Left lung (tissue), 10 donors: ENCODE measurements around the gene HNF1A. TPM values are rescaled to one million over a fixed set of nuclear protein-coding genes. Genes with fewer than 3 reads are reported as not detected.
A peak's percentile ranks its signal among the peaks of the same experiment; 100 is the strongest.

Experiments
- ATAC-seq: fragments of 200-7000 bp; cut with Tn5 transposase; one replicate; pipeline ENCODE4 v1.9.1; 2020; ENCODE audit warnings: moderate library complexity
- DNase-seq, 4 donors: peaks; one replicate each; pipeline ENCODE4 v3.0.0-alpha.2; 2013 to 2020
- H3K27ac ChIP-seq, 2 donors: fragments of 200-600 bp; sonication (generic) in 1 of 2; one replicate each; pipeline versions ENCODE4 v1.5.0 to v1.8.0; 2020 to 2021
- H3K27me3 ChIP-seq, 2 donors: fragments of 200-600 bp; sonication (generic) in 1 of 2; one replicate each; pipeline versions ENCODE4 v1.5.0 to v1.8.0; 2020 to 2021
- H3K36me3 ChIP-seq, 2 donors: fragments of 200-600 bp; sonication (generic) in 1 of 2; one replicate each; pipeline versions ENCODE4 v1.5.0 to v1.8.0; 2020 to 2021
- H3K4me1 ChIP-seq, 2 donors: fragments of 200-600 bp; one replicate each; pipeline ENCODE4 v1.8.0; 2021
- H3K4me3 ChIP-seq, 2 donors: fragments of 200-600 bp; sonication (generic) in 1 of 2; one replicate each; pipeline versions ENCODE4 v1.5.0 to v1.8.0; 2020 to 2021; ENCODE audit warnings: mild to moderate bottlenecking in 1 of 2
- H3K9me3 ChIP-seq, 2 donors: fragments of 200-600 bp; sonication (generic) in 1 of 2; one replicate each; pipeline versions ENCODE4 v1.5.0 to v1.8.0; 2020 to 2021
- intact Hi-C, 2 donors: fragments of 100-400 bp; cut with DNase I; formaldehyde crosslinking; loops; one replicate each; pipeline versions ENCODE4 v1.11.2 to v1.14.2; 2022
- polyA plus RNA-seq, 6 donors: library from polyadenylated mRNA; unstranded; fragments of 120-200 nt; gene quantifications; one replicate each; pipeline ENCODE4 v1.2.1, GENCODE V29; 2013; ENCODE audit not compliant: insufficient read length in 6 of 6
- total RNA-seq, 2 donors: library from RNA; stranded (reverse); fragmentation: NEBNext Ultra II Directional; extraction: Animal tissue kit (Norgen Biotek cat#: 25700); gene quantifications; one replicate each; pipeline ENCODE4 v1.2.1, GENCODE V29; 2021
- TF ChIP-seq, protein P1 (sequence below), 2 donors: fragments of 200-600 bp; sonication (generic) in 1 of 2; IDR thresholded peaks; one replicate each; pipeline versions ENCODE4 v1.5.0 to v1.8.0; 2021; ENCODE audit warnings: antibody characterized with exemption in 2 of 2
- donor health status: DM: no; HTN: yes; CAD: no.
- donor health status: DM: no; HTN: no; CAD: no.

Gene HNF1A
- total and polyA plus RNA-seq, 8 donors = 0.10 to 3.6 (median 2.6) TPM; not detected in 1

DNA sequence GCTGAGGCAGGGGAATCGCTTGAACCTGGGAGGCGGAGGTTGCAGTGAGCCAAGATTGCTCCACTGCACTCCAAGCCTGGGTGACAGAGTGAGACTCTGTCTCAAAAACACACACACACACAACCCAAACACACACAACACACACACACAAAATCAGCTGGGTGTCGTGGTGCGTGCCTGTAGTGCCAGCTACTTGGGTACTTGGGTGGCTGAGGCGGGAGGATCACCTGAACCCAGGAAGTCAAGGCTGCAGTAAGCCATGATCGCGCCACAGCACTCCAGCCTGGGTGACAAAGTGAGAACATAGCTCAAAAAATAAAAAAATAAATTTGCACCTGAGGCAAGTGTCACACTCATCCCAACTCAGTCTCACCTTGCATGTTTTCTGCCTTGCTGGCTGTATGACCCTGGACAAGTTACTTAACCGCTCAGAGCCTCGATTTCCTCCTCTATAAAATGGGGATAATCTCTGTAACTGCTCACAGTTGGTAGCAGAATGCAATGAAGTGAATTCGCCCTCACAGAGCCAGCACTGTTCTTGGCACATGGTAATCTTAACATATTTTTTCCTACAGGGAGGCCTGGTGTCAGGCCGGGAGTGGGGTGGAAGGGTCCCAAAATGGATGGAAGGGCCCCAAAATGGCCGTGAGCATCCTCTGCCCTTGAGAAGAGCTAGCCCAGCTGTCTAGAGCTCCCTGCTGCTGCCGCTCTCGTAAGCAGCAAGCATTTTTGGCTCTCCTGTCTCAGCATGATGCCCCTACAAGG, 630 bp upstream of the HNF1A start:
- no peaks in the 10 kb centered on the region for H3K27me3 ChIP-seq
- no peak for DNase-seq
- intact Hi-C loops = loop anchor here in 1 of 2 donors (10.0 kb wide), 1 partner anchor 333 kb away; the partner anchor contains the start of gene CABP1
- TF ChIP-seq, protein P1, sequence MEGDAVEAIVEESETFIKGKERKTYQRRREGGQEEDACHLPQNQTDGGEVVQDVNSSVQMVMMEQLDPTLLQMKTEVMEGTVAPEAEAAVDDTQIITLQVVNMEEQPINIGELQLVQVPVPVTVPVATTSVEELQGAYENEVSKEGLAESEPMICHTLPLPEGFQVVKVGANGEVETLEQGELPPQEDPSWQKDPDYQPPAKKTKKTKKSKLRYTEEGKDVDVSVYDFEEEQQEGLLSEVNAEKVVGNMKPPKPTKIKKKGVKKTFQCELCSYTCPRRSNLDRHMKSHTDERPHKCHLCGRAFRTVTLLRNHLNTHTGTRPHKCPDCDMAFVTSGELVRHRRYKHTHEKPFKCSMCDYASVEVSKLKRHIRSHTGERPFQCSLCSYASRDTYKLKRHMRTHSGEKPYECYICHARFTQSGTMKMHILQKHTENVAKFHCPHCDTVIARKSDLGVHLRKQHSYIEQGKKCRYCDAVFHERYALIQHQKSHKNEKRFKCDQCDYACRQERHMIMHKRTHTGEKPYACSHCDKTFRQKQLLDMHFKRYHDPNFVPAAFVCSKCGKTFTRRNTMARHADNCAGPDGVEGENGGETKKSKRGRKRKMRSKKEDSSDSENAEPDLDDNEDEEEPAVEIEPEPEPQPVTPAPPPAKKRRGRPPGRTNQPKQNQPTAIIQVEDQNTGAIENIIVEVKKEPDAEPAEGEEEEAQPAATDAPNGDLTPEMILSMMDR (IDR thresholded peaks at IDR 0.05) = no peak
- no peak for ATAC-seq
- no peak overlapping the region for H3K27ac ChIP-seq
- no peaks in the 10 kb centered on the region for H3K36me3 ChIP-seq
- H3K9me3 ChIP-seq = no peaks in the 10 kb centered on the region
- H3K4me1 ChIP-seq = no peaks in the 10 kb centered on the region
- no peak overlapping the region for H3K4me3 ChIP-seq

DNA sequence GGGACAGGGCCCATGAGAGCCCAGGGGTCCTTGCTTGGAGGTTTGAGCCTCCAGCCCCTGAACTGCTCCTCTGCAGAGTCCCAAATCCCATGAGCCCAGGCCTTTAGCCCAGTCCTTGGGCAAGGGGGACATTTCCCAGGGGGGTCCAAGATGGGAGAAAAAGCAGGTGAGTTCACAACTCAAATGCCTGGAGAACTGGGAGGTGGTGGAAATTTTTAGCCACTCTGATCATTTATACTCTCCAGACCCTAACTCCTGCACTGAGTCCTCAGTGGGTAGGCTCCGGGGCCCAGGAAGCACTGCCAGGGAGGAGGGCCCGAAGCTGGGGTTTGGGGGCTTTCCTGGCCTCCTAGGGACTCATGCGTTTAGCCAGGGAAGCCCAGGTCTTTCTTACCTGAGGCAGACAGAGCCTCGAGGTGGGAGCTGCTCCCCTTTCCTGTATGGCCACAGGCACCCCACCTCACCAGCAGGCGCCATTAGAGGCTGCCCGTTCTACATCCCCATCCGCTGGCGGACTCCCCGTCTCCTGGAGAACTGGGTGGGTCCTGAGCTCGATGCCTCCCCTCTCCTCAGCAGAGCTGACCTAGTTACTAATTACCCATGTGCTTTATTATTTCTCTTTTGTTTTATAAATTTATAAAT, 998 bp downstream of the HNF1A start:
- Histone ChIP-seq H3K27me3 (no peaks in the 10 kb centered on the region), H3K4me1 (no peaks in the 10 kb centered on the region), H3K9me3 (no peaks in the 10 kb centered on the region), H3K27ac (no peak overlapping the region), H3K36me3 (no peaks in the 10 kb centered on the region), H3K4me3 (no peak overlapping the region)
- DNase-seq = no peak
- TF ChIP-seq, protein P1 (IDR thresholded peaks at IDR 0.05) = no peak
- intact Hi-C loops = loop anchor here in 1 of 2 donors (10.0 kb wide), 1 partner anchor 335 kb away; the partner anchor contains the start of gene CABP1
- no peak for ATAC-seq

DNA sequence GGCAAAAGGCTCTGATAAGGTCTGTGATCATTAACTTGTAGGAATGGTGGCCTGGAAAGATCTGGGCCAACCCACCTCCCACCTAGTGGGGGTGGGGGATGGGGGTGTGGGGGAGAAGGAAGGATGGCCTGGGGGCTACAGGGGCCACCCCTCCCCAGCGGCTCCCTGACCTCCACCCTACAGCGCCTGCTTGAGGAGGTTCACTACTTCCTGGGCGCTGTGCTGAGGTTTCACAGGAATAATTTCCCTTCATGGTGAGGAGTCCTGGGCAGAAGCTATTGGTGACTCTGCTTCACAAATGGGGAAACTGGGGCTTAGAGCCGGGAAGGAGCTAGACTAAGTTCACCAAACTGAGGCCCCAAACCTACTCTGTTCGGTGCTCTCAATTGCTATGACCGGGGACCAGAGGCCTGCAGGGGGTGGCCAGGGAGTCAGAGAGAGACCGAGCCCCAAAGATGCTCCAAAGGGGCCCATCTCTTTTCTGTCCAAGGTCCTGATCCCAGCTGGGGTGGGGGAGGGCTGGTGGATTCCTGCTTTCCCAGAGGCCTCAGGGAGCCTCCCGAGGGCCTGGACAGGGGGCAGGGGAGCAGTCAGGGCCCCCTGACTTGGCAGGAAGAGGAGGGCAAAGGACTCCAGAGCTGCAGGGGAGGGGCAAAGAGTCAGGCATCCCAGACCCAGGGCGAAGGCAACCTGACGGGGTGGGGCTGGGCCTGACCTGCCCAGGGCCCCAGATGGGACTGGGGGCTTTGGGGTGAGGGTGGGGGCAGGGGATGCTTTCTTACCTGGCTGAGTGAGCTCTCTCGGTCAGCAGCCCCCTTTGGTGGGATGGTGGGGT, 1.7 kb downstream of the HNF1A start:
- H3K9me3 ChIP-seq = no peaks in the 10 kb centered on the region
- no peaks in the 10 kb centered on the region for H3K36me3 ChIP-seq
- intact Hi-C loops = loop anchor here in 1 of 2 donors (10.0 kb wide), 1 partner anchor 335 kb away; the partner anchor contains the start of gene CABP1
- no peak for ATAC-seq
- no peak for DNase-seq
- no peak overlapping the region for H3K27ac ChIP-seq
- TF ChIP-seq, protein P1 (IDR thresholded peaks at IDR 0.05) = no peak
- H3K4me3 ChIP-seq = no peak overlapping the region
- no peaks in the 10 kb centered on the region for H3K27me3 ChIP-seq
- H3K4me1 ChIP-seq = no peaks in the 10 kb centered on the region

DNA sequence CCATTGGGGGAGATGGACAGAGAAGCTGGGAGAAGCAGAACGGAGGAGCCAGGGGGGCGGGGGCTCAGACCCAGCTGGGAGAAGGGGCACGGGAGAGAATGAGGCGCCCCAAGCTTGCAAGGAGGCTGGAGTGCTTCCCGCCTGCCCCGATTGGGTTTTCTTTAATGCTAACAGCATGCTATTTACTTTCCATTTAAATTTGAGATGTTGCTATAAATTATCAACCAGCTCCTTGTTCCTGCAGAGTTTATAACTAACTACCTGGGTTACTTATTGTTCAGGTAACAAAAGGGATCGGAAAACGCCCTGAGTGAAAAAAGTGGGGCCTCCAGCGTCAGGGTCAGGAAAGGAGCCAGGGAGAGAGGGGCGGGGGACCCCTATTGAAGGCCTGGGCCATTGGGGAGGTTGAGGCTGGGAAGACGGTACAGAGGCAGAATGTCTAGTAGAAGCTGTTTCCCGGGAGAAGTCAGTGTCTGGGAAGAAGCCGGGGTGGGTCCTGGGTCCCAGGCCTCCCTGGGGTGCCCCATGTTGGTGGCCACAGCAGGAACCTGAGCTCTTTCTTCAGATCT, 2.5 kb downstream of the HNF1A start:
- peak in 1 of 4 donors; percentile 60 for DNase-seq
- intact Hi-C loops = no loop called here

More for the DNA sequence above, 2.5 kb downstream of the HNF1A start:
- no peak for ATAC-seq
- H3K27me3 ChIP-seq = no peaks in the 10 kb centered on the region
- H3K9me3 ChIP-seq = no peaks in the 10 kb centered on the region
- H3K4me1 ChIP-seq = no peaks in the 10 kb centered on the region
- H3K27ac ChIP-seq = no peak overlapping the region
- TF ChIP-seq, protein P1 (IDR thresholded peaks at IDR 0.05) = no peak
- no peaks in the 10 kb centered on the region for H3K36me3 ChIP-seq
- no peak overlapping the region for H3K4me3 ChIP-seq
